HepG2 (cell line): ENCODE data around the gene KLF6. TPM values are rescaled to one million over a fixed set of nuclear protein-coding genes. Genes with fewer than 3 reads are reported as not detected.

Experiments used
- BRD4 ChIP-seq: sonication (generic); formaldehyde crosslinking; IDR thresholded peaks from 2 replicates; pipeline ENCODE4 v1.4.0; 2020; ENCODE audit warnings: missing genetic modification reagents
- BRF2 ChIP-seq: sonication (generic); formaldehyde crosslinking; IDR thresholded peaks from 2 replicates; pipeline ENCODE4 v1.8.1; 2022; ENCODE audit warnings: mild to moderate bottlenecking, missing genetic modification reagents
- ELF1 ChIP-seq: sonication (generic); formaldehyde crosslinking; IDR thresholded peaks from 2 replicates; pipeline ENCODE4 v1.4.0; 2020; ENCODE audit warnings: missing genetic modification reagents
- HOXA5 ChIP-seq: sonication (generic); formaldehyde crosslinking; IDR thresholded peaks from 2 replicates; pipeline ENCODE4 v1.4.0; 2020; ENCODE audit warnings: missing genetic modification reagents
- KDM2A ChIP-seq: sonication (generic); formaldehyde crosslinking; IDR thresholded peaks from 2 replicates; pipeline ENCODE4 v1.4.0; 2020; ENCODE audit warnings: low read depth, missing genetic modification reagents, borderline replicate concordance
- KDM6A ChIP-seq: IDR thresholded peaks from 2 replicates; pipeline ENCODE4 v1.6.1; 2016; ENCODE audit warnings: low read depth
- KLF15 ChIP-seq: sonication (generic); formaldehyde crosslinking; IDR thresholded peaks from 2 replicates; pipeline ENCODE4 v1.8.1; 2023; ENCODE audit warnings: borderline replicate concordance, mild to moderate bottlenecking, inconsistent platforms, missing genetic modification reagents, mixed read lengths
- MLX ChIP-seq: IDR thresholded peaks from 2 replicates; pipeline ENCODE4 v1.6.1; 2016
- NBN ChIP-seq: fragments of 450-650 bp; conservative IDR thresholded peaks from 2 replicates; pipeline ENCODE4 v1.6.1; 2017
- POLR2AphosphoS5 ChIP-seq: IDR thresholded peaks from 2 replicates; pipeline ENCODE4 v1.6.1; 2012; ENCODE audit warnings: low read depth, low read length
- SMC3 ChIP-seq: IDR thresholded peaks from 2 replicates; pipeline ENCODE4 v1.6.1; 2011; ENCODE audit warnings: low read length, improper control_type of control experiment
- SUZ12 ChIP-seq: fragments of 150-350 bp; IDR thresholded peaks from 2 replicates; pipeline ENCODE4 v1.6.1; 2014; ENCODE audit warnings: low read depth, low read length
- TBX3 ChIP-seq: fragments of 450-650 bp; IDR thresholded peaks from 2 replicates; pipeline ENCODE4 v1.6.1; 2017; ENCODE audit warnings: antibody characterized with exemption, mild to moderate bottlenecking, inconsistent platforms, borderline replicate concordance
- ZBTB3 ChIP-seq: sonication (generic); formaldehyde crosslinking; IDR thresholded peaks from 2 replicates; pipeline ENCODE4 v1.4.0; 2020; ENCODE audit warnings: low read depth, mild to moderate bottlenecking, moderate library complexity, missing genetic modification reagents, borderline replicate concordance
- ZBTB34 ChIP-seq: sonication (generic); formaldehyde crosslinking; IDR thresholded peaks from 2 replicates; pipeline ENCODE4 v1.8.0; 2022; ENCODE audit warnings: mild to moderate bottlenecking, missing genetic modification reagents
- ZFP36L1 ChIP-seq: sonication (generic); formaldehyde crosslinking; IDR thresholded peaks from 2 replicates; pipeline ENCODE4 v1.8.0; 2022; ENCODE audit warnings: mild to moderate bottlenecking, missing genetic modification reagents, moderate library complexity
- ZNF12 ChIP-seq: sonication (generic); formaldehyde crosslinking; IDR thresholded peaks from 2 replicates; pipeline ENCODE4 v1.5.0; 2020; ENCODE audit warnings: missing genetic modification reagents
- ZNF138 ChIP-seq: sonication (generic); formaldehyde crosslinking; IDR thresholded peaks from 2 replicates; pipeline ENCODE4 v1.5.0; 2020; ENCODE audit warnings: mild to moderate bottlenecking, low read depth, missing genetic modification reagents
- ZNF552 ChIP-seq: sonication (generic); formaldehyde crosslinking; IDR thresholded peaks from 2 replicates; pipeline ENCODE4 v1.9.0; 2022; ENCODE audit warnings: missing genetic modification reagents, mild to moderate bottlenecking, borderline replicate concordance
- ZNF687 ChIP-seq: sonication (generic); formaldehyde crosslinking; IDR thresholded peaks from 2 replicates; pipeline ENCODE4 v1.5.1; 2020; ENCODE audit warnings: mild to moderate bottlenecking, missing genetic modification reagents, moderate library complexity
- ZNF766 ChIP-seq: sonication (generic); formaldehyde crosslinking; IDR thresholded peaks from 2 replicates; pipeline ENCODE4 v1.5.0; 2020; ENCODE audit warnings: missing genetic modification reagents, borderline replicate concordance
- ZNF883 ChIP-seq: sonication (generic); formaldehyde crosslinking; IDR thresholded peaks from 2 replicates; pipeline ENCODE4 v1.5.1; 2020; ENCODE audit warnings: mild to moderate bottlenecking, missing genetic modification reagents; ENCODE audit errors: not compliant biosample characterization
- polyA plus RNA-seq, 8 experiments: library from polyadenylated mRNA; depleted of rRNA in 3 of 8; stranded (reverse) in 7 of 8; unstranded in 1 of 8; fragments of >200 nt; fragmentation: Illumina TruSeq in 4 of 8; extraction: Trizol in 4 of 8; gene quantifications; 2 replicates each; pipeline versions ENCODE4 v1.2.1 to v1.2.3, GENCODE V29; 2011 to 2016; ENCODE audit warnings: low read depth in 4 of 8, missing spikeins in 1 of 8, mixed read lengths in 1 of 8; ENCODE audit not compliant: insufficient read depth in 1 of 8
- total RNA-seq, 5 experiments: library from RNA; depleted of rRNA; stranded (reverse); fragments of >200 nt; fragmentation: Illumina TruSeq; extraction: Trizol; gene quantifications; 2 replicates each; pipeline ENCODE4 v1.2.3, GENCODE V29; 2016; ENCODE audit warnings: low read depth in 1 of 5
- TF ChIP-seq, protein P1 (sequence below): sonication (generic); formaldehyde crosslinking; IDR thresholded peaks from 2 replicates; pipeline ENCODE4 v1.4.0; 2020; ENCODE audit warnings: missing genetic modification reagents, mild to moderate bottlenecking, borderline replicate concordance

The KLF6 gene
- total and polyA plus RNA-seq, 2 of the 13 experiments (the other 11 are each of a cell fraction or from before 2014, with no cell fraction given) = 27.0 to 71.9 TPM

DNA sequence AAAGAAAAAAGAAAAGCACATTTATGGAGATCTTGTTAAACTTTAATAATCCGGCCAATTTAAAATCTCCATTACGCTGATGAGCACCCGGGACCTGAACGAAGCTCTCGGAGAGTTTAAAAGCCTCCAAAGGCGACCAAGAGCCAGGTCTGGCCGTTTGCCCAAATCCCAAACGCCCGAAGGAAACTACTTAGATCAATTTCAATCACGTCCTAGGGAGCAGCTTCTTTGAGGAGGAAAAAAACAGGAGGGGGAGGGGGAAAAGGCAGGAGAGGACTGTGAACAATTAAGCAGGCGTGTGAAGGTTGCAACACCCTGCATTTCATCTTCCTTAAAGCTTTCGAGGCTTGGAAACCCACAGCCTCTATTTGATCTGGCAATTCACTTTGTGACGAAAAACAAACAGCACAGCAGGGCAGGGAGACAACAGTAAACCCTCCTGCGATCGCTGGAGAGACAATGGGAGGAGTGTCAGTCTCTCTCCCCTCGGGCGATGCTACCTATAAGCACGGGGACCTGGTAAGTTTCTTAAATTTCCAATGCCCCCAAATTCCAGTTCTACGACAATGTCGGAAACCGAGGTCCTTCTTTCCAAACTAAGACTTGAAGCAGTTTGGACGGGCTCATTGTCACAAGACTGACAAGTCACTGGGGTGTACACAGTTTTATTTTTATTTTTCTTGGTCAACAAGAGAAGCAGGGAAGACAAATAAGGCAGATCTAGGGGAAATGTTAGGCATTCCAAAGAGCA, 1.2 kb downstream of the KLF6 start (continued):
- TF ChIP-seq ZNF687 (CRISPR knock-in tag) = no peak
- TF ChIP-seq KLF15 (CRISPR knock-in tag) = no peak
- no peak for TF ChIP-seq ZNF552 (CRISPR knock-in tag)
- TF ChIP-seq, protein P1, sequence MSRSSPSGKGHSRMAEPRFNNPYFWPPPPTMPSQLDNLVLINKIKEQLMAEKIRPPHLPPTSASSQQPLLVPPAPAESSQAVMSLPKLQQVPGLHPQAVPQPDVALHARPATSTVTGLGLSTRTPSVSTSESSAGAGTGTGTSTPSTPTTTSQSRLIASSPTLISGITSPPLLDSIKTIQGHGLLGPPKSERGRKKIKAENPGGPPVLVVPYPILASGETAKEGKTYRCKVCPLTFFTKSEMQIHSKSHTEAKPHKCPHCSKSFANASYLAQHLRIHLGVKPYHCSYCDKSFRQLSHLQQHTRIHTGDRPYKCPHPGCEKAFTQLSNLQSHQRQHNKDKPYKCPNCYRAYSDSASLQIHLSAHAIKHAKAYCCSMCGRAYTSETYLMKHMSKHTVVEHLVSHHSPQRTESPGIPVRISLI (CRISPR knock-in tag) = no peak
- TF ChIP-seq MLX (CRISPR knock-in tag) = no peak
- TF ChIP-seq ZNF138 (CRISPR knock-in tag) = no peak
- no peak for TF ChIP-seq ZNF766 (CRISPR knock-in tag)
- TF ChIP-seq ZNF12 (CRISPR knock-in tag) = 0 out of 2 replicates have a peak, but pooled peaks have one; percentile 40
- TF ChIP-seq POLR2AphosphoS5 = no peak; the same call in 1 of the 2 replicates
- no peak for TF ChIP-seq NBN
- TF ChIP-seq SMC3 = 0 out of 2 replicates have a peak, but pooled peaks have one; percentile 11
- TF ChIP-seq TBX3 = no peak
- TF ChIP-seq SUZ12 = no peak
- no peak for TF ChIP-seq BRF2 (CRISPR knock-in tag)
- no peak for TF ChIP-seq ZFP36L1 (CRISPR knock-in tag)
- no peak for TF ChIP-seq KDM2A (CRISPR knock-in tag)
- no peak for TF ChIP-seq KDM6A (CRISPR knock-in tag)
- TF ChIP-seq ZBTB3 (CRISPR knock-in tag) = no peak
- no peak for TF ChIP-seq ZNF883 (CRISPR knock-in tag)
- TF ChIP-seq HOXA5 (CRISPR knock-in tag) = no peak
- no peak for TF ChIP-seq ZBTB34 (CRISPR knock-in tag)
- no peak for TF ChIP-seq ELF1 (CRISPR knock-in tag)
- no peak for TF ChIP-seq BRD4 (CRISPR knock-in tag)
